C1 segment of cervical spinal cord (tissue), 14 donors: ENCODE measurements around the gene AKR1B15.

Experiments used
- DNase-seq, 14 donors: peaks; one replicate each; lab custom pipeline; 2025; lab: John Stamatoyannopoulos, UW

Gene AKR1B15

DNA sequence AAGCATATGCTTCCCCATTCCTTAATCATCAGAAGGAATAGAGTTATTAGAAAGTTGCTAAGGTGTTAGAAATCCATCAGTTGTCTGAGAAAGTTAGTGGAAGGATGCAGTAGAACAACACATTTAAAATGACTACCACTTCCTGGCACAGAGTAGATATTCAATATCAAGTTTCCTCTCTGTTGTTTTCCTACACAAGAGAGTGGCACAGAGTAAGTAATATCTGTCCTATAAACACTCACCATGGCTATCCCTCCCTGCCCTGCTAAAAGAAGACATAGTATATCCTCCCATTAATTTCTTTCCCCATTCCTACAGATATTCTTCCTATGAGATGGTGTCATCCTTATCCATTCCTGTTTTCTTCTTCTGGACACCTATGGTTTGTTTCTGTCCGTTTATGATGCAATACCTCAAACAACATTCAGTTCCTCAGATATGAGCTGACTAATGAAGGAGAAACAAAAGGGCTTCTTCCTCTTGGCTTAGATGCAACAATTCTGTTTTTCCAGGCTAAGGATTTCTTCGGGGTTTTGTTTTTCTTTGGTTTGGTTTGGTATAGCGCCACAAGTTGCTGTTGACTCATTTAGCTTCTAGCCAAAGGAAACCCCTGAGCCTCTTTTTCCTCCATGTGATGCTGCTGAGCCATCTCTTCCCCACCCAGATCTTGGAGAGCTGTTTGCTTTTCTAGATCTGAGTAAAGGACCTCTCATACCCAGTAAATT lies 64.9 kb downstream of the AKR1B15 start:
- no peak for DNase-seq

DNA sequence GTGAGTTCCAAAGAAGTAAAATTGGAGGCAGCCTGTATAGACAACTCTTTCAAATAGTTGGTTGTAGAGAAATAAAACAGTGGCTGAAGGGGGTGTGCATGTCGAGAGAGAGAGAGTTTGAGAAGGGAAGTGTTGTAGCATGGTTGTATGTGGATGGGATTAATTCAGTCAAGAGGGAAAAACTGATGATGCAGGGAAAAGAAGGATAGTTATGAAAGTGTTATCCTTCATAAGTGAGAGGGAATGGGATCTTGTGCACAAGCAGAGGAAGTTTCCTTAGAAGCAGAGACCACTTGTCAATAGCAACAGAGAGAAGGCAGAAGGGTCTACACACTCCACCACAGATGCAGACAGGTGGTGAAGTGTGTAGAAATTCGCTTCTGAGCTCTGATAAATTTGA lies 67.7 kb downstream of the AKR1B15 start:
- no peak for DNase-seq

DNA sequence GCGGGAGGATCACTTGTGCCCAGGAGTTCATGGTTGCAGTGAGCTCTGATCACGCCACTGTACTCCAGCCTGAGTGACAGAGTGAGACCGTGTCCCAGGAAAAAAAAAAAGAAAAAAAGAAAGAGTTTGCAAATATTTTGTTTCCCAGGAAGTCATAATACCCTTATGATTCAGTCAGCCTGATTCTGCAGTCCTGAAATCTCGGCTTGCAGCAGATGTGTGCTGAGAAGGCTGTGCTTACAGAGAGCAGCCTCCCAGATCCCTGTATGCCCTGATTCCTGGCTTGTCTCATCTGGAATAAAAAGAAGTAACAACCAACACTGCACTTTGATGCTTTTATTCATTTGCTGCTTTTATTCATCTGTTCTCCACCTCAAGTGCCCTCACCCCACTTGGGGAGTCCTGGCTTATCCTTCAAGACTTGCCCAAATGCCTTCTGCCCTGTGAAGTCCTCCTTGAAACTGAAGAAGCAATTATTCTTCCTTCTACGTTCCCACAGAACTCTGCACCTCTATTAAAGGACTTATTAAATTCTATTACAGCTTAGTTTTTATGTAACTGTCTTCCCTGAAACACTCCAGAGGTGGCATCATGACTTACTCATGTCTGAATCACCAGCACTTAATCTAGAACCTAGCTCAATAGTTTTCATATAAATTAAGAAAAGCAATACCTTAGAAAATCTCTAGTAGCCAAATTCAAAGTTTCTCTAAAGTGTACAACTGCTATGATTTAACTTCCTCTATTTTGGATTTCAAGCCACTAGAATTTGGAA lies 70.0 kb downstream of the AKR1B15 start:
- DNase-seq, result no peak

DNA sequence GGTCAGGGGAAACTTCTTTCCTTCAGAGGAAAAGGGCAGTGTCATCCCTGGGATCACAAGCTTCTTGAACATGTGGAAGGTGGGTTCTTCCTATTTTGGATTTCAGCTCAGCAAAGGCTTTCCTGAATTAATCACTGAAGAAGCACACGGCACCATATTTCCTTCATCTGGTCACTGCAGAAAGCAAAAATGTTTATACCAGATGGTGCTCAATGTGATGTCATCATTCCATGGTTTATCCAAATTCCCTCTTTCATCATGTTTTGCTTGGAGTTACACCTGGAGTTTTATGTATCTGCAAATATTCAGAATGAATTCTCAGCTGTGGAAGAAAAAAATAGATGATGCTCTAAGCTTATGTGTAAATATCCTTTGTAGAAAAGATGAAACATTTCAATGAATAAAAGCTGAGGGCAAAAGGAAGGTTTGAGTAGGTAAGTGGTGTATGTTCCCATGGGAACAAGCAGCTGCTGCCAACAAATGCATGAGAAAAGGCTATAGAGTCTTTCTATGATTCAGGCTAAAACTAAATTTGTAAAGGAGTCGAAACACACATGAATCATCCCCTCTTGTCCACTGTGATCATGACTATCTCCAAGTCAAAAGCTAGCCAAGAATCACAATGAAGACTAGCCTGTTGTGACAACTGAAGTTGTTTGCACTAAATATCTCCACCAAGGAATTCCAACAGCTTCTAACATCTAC lies 70.9 kb downstream of the AKR1B15 start:
- no peak for DNase-seq

DNA sequence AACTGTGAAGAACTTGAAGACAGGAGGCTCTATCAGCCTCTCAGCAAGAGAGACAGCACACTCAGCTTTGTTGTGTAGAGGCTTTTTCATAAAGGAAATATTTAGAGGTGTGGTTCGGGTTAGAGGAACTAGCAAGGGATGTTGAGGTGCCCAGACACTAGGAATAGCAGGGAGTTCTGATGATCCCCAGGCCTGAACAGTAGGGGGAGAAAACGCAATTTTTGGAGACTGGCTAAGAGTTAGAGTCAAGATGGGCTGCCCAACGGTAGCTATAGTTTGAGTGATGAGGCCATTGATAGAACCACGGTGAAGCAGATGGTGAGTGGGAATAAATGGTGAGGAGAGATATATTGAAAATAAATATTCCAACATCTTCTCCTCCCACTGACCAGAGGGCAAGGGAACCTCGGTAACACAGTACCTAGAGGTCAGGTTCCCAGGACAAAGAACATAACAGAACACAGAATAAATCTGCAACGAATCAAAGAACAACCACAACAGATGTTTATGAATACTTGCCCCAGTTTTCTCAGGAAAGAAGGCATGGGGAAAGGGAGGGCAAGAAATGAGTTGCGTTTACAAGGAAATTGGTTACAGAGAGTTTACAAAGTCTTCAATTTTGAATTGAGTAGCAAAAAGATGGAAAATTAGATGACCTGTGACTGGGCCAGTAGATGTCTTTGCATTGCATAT lies 73.5 kb downstream of the AKR1B15 start:
- no peak for DNase-seq

DNA sequence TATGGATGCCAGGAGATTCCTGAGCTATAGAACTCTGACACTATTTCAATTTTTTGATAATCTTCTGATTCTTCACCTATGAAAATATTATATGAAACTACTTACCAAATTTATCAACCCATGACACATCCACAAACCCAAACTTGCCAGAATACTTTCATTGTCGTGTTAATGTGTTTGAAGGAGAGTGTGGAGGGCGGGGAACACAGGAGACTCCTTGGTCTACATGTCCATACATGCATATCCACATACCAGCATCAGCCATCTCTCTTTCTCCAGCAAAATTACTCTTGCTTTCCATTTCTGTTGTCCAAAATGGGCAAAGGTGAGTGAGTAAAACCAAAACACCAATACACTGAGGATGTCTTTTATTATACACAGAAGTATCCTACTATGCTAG lies 74.3 kb downstream of the AKR1B15 start:
- no peak for DNase-seq

DNA sequence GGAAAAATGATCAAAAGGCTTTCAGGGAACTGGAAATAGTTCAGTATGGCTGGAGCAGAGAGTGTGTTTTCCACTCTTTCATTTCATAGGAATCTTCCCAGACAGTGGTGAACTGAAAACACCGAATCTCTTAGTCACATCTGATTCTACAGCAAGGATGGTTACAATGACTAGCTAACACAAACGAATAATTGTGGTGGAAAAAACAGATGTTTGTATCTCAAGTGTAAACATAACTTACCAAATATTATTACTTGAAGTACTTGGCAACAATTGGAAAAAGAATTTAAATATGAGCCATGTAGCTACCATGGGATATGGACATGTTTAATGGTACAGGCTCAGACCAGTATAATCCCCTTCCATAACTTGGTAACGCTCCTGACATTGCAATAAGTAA lies 76.6 kb downstream of the AKR1B15 start:
- no peak for DNase-seq

DNA sequence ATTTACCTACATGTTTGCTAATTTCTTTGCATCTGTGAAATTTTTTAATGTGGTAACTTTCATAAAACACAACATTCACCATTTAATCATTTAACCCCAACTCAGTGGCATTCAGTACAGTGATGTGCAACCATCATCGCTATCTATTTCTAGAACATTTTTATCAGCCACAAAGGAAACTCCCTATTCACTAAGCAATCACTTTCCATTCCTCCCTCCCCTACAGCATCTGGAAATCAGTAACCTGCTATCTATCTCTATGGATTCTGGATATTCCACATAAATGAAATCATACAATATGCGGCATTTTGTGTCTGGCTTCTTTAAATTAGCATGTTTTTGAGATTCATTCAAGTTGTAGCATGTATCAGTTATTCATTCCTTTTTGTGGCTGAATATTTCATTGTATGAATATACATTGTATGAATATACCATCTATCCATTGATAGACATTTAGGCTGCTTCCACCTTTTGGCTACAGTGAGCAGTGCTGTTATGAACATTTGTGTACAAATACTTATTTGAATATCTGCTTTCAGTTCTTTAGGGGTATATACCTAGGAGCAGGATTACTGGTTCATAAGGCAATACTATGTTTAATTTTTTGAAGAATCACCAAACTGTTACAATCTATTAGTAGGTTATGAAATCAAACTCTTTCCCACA lies 78.3 kb downstream of the AKR1B15 start:
- no peak for DNase-seq

DNA sequence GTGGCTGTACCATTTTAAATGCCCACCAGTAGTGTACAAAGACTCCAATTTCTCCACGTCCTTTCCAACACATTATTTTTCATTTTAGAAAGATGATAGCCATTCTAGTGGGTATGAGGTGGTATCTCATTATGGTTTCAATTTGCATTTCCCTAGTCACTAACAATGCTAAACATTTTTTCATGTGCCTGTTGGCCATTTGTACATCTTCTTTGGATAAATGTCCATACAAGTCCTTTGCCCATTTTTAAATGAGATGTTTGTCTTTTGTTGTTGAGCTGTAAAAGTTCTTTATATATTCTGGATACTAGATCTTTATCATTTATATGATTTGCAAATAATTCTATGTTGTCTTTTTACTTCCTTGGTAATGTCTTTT lies 78.9 kb downstream of the AKR1B15 start:
- DNase-seq, result no peak

DNA sequence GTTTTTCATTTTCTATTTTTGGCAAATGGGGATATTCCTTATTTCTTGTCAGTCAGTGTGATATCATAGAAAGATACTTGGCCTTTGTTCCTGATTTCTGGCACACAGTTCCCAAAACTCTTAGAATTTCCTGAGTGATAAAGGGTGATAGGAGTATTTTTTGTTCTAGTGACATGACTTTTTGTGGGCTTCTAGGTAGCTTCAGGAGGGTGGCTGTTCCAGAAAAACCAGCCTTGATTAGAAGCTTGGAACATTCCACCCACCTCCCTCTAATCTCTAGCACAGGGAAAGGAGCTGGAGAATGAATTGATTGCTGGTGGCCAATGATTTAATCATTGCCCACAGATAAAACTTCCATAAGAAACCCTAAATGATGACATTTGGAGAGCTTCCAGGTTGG lies 80.5 kb downstream of the AKR1B15 start:
- DNase-seq, result no peak
